ENCODE data around the gene GPC5.

Gene GPC5

DNA sequence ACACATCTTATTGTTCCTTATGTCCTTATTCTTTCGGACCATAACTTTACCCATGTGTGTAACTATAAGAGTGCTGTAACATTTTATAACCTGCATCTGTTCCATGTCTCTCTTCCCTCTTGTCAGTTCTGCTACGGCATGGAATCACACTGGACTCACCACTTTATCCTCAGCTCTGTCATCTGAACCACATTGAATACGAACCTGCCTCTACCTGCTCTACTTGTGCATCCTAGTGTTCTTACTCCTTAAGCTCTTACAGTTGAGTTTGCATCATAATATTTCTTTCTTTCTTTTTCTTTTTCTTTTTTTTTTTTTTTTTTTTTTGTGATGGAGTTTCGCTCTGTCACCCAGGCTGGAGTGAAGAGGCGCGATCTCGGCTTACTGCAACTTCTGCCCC lies 180.9 kb downstream of the GPC5 start:
- no peaks in the 10 kb centered on the region for H3K36me3 ChIP-seq (ENCODE audit: control insufficient read depth in 2 of 2, insufficient read depth in 1 of 2, low read length in 2 of 2)

DNA sequence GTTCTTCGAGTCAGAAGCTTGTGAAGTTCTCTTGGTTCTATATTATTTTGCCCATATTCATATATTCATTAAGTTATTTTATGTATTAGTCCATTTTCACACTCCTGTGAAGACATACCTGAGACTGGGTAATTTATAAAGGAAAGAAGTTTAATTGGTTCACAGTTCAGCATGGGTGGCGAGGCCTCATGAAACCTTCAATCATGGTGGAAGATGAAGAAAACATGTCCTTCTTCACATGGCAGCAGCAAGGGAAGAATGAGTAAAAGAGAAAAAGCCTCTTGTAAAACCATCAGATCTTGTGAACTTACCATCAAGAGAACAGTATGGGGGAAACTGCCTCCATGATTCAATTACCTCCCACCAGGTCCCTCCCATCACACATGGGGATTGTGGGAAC lies 182.3 kb downstream of the GPC5 start:
- no peaks in the 10 kb centered on the region for H3K9me3 ChIP-seq (ENCODE audit: control insufficient read depth, insufficient read depth, low read depth, low read length)
- CTCF ChIA-PET = interaction anchor here (0.7 kb wide), 1 partner anchor 80 kb away, joined by 3 read pairs; no protein-coding TSS in a partner anchor
- no peaks in the 10 kb centered on the region for H3K4me1 ChIP-seq (ENCODE audit: control insufficient read depth, insufficient read depth, low read length)
- no peaks in the 10 kb centered on the region for H3K36me3 ChIP-seq (ENCODE audit: control insufficient read depth in 2 of 2, insufficient read depth in 1 of 2, low read length in 2 of 2)
- POLR2A ChIA-PET = no interaction called here
- no peak overlapping the region for H3K27ac ChIP-seq (ENCODE audit: extremely low read depth, low read depth, low read length)
- H3K4me3 ChIP-seq (ENCODE audit: low read depth, low read length) = no peak overlapping the region
- TF ChIP-seq, protein P1, sequence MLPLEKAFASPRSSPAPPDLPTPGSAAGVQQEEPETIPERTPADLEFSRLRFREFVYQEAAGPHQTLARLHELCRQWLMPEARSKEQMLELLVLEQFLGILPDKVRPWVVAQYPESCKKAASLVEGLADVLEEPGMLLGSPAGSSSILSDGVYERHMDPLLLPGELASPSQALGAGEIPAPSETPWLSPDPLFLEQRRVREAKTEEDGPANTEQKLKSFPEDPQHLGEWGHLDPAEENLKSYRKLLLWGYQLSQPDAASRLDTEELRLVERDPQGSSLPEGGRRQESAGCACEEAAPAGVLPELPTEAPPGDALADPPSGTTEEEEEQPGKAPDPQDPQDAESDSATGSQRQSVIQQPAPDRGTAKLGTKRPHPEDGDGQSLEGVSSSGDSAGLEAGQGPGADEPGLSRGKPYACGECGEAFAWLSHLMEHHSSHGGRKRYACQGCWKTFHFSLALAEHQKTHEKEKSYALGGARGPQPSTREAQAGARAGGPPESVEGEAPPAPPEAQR (tag by site-specific recombination; IDR thresholded peaks at IDR 0.05) = no peak
- TF ChIP-seq, protein P2, sequence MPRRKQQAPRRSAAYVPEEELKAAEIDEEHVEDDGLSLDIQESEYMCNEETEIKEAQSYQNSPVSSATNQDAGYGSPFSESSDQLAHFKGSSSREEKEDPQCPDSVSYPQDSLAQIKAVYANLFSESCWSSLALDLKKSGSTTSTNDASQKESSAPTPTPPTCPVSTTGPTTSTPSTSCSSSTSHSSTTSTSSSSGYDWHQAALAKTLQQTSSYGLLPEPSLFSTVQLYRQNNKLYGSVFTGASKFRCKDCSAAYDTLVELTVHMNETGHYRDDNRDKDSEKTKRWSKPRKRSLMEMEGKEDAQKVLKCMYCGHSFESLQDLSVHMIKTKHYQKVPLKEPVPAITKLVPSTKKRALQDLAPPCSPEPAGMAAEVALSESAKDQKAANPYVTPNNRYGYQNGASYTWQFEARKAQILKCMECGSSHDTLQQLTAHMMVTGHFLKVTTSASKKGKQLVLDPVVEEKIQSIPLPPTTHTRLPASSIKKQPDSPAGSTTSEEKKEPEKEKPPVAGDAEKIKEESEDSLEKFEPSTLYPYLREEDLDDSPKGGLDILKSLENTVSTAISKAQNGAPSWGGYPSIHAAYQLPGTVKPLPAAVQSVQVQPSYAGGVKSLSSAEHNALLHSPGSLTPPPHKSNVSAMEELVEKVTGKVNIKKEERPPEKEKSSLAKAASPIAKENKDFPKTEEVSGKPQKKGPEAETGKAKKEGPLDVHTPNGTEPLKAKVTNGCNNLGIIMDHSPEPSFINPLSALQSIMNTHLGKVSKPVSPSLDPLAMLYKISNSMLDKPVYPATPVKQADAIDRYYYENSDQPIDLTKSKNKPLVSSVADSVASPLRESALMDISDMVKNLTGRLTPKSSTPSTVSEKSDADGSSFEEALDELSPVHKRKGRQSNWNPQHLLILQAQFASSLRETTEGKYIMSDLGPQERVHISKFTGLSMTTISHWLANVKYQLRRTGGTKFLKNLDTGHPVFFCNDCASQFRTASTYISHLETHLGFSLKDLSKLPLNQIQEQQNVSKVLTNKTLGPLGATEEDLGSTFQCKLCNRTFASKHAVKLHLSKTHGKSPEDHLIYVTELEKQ (tag by site-specific recombination; IDR thresholded peaks at IDR 0.05; ENCODE audit: borderline replicate concordance) = no peak
- no peak for TF ChIP-seq KLF10 (tag by site-specific recombination; IDR thresholded peaks at IDR 0.05)
- TF ChIP-seq, protein P3, sequence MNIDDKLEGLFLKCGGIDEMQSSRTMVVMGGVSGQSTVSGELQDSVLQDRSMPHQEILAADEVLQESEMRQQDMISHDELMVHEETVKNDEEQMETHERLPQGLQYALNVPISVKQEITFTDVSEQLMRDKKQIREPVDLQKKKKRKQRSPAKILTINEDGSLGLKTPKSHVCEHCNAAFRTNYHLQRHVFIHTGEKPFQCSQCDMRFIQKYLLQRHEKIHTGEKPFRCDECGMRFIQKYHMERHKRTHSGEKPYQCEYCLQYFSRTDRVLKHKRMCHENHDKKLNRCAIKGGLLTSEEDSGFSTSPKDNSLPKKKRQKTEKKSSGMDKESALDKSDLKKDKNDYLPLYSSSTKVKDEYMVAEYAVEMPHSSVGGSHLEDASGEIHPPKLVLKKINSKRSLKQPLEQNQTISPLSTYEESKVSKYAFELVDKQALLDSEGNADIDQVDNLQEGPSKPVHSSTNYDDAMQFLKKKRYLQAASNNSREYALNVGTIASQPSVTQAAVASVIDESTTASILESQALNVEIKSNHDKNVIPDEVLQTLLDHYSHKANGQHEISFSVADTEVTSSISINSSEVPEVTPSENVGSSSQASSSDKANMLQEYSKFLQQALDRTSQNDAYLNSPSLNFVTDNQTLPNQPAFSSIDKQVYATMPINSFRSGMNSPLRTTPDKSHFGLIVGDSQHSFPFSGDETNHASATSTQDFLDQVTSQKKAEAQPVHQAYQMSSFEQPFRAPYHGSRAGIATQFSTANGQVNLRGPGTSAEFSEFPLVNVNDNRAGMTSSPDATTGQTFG (tag by site-specific recombination; IDR thresholded peaks at IDR 0.05; ENCODE audit: borderline replicate concordance) = no peak
- no peak for TF ChIP-seq GLI2 (tag by site-specific recombination; IDR thresholded peaks at IDR 0.05; ENCODE audit: borderline replicate concordance, low read depth)
- no peak for TF ChIP-seq GLI4 (tag by site-specific recombination; IDR thresholded peaks at IDR 0.05)
- TF ChIP-seq, protein P4, sequence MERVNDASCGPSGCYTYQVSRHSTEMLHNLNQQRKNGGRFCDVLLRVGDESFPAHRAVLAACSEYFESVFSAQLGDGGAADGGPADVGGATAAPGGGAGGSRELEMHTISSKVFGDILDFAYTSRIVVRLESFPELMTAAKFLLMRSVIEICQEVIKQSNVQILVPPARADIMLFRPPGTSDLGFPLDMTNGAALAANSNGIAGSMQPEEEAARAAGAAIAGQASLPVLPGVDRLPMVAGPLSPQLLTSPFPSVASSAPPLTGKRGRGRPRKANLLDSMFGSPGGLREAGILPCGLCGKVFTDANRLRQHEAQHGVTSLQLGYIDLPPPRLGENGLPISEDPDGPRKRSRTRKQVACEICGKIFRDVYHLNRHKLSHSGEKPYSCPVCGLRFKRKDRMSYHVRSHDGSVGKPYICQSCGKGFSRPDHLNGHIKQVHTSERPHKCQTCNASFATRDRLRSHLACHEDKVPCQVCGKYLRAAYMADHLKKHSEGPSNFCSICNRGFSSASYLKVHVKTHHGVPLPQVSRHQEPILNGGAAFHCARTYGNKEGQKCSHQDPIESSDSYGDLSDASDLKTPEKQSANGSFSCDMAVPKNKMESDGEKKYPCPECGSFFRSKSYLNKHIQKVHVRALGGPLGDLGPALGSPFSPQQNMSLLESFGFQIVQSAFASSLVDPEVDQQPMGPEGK (tag by site-specific recombination; IDR thresholded peaks at IDR 0.05) = no peak
- no peak for TF ChIP-seq YY2 (tag by site-specific recombination; IDR thresholded peaks at IDR 0.05)
- TF ChIP-seq ZEB2 (tag by site-specific recombination; IDR thresholded peaks at IDR 0.05) = no peak
- no peak for TF ChIP-seq ZNF560 (tag by site-specific recombination; IDR thresholded peaks at IDR 0.05; ENCODE audit: borderline replicate concordance)
- no peak for TF ChIP-seq ZNF157 (tag by site-specific recombination; IDR thresholded peaks at IDR 0.05)
- TF ChIP-seq ZFP37 (tag by site-specific recombination; IDR thresholded peaks at IDR 0.05) = no peak
- no peak for TF ChIP-seq ZNF350 (tag by site-specific recombination; IDR thresholded peaks at IDR 0.05)
- TF ChIP-seq ZNF76 (tag by site-specific recombination; IDR thresholded peaks at IDR 0.05; ENCODE audit: borderline replicate concordance, low read depth) = no peak
- TF ChIP-seq WT1 (tag by site-specific recombination; IDR thresholded peaks at IDR 0.05) = no peak
- TF ChIP-seq ZNF16 (tag by site-specific recombination; IDR thresholded peaks at IDR 0.05; ENCODE audit: low read depth) = no peak
- TF ChIP-seq ZNF23 (tag by site-specific recombination; IDR thresholded peaks at IDR 0.05; ENCODE audit: borderline replicate concordance) = no peak

More for the DNA sequence above, 180.9 kb downstream of the GPC5 start:
- ChIA-PET CTCF (no interaction called here), POLR2A (no interaction called here)
- Histone ChIP-seq H3K27ac (ENCODE audit: extremely low read depth, low read depth, low read length) (no peak overlapping the region), H3K9me3 (ENCODE audit: control insufficient read depth, insufficient read depth, low read depth, low read length) (no peaks in the 10 kb centered on the region), H3K4me1 (ENCODE audit: control insufficient read depth, insufficient read depth, low read length) (no peaks in the 10 kb centered on the region), H3K4me3 (ENCODE audit: low read depth, low read length) (no peak overlapping the region)
- TF ChIP-seq, protein P5, sequence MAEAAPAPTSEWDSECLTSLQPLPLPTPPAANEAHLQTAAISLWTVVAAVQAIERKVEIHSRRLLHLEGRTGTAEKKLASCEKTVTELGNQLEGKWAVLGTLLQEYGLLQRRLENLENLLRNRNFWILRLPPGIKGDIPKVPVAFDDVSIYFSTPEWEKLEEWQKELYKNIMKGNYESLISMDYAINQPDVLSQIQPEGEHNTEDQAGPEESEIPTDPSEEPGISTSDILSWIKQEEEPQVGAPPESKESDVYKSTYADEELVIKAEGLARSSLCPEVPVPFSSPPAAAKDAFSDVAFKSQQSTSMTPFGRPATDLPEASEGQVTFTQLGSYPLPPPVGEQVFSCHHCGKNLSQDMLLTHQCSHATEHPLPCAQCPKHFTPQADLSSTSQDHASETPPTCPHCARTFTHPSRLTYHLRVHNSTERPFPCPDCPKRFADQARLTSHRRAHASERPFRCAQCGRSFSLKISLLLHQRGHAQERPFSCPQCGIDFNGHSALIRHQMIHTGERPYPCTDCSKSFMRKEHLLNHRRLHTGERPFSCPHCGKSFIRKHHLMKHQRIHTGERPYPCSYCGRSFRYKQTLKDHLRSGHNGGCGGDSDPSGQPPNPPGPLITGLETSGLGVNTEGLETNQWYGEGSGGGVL (tag by site-specific recombination; IDR thresholded peaks at IDR 0.05) = no peak
- TF ChIP-seq SP7 (tag by site-specific recombination; IDR thresholded peaks at IDR 0.05) = no peak
- no peak for TF ChIP-seq ZNF768 (tag by site-specific recombination; IDR thresholded peaks at IDR 0.05)
- TF ChIP-seq ZNF324 (tag by site-specific recombination; IDR thresholded peaks at IDR 0.05) = no peak
- no peak for TF ChIP-seq IKZF3 (tag by site-specific recombination; IDR thresholded peaks at IDR 0.05)
- no peak for TF ChIP-seq ZNF785 (tag by site-specific recombination; IDR thresholded peaks at IDR 0.05)
- TF ChIP-seq ZNF155 (tag by site-specific recombination; IDR thresholded peaks at IDR 0.05) = no peak
- no peak for TF ChIP-seq ZNF169 (tag by site-specific recombination; IDR thresholded peaks at IDR 0.05)
- TF ChIP-seq ZNF266 (tag by site-specific recombination; IDR thresholded peaks at IDR 0.05; ENCODE audit: low read depth) = no peak
- TF ChIP-seq, protein P6, sequence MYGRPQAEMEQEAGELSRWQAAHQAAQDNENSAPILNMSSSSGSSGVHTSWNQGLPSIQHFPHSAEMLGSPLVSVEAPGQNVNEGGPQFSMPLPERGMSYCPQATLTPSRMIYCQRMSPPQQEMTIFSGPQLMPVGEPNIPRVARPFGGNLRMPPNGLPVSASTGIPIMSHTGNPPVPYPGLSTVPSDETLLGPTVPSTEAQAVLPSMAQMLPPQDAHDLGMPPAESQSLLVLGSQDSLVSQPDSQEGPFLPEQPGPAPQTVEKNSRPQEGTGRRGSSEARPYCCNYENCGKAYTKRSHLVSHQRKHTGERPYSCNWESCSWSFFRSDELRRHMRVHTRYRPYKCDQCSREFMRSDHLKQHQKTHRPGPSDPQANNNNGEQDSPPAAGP (tag by site-specific recombination; IDR thresholded peaks at IDR 0.05) = no peak
- no peak for TF ChIP-seq ZNF23 (tag by site-specific recombination; IDR thresholded peaks at IDR 0.05; ENCODE audit: borderline replicate concordance)

Measured in HEK293 (cell line).